Mammary epithelial cell (primary cell): Measurements from ENCODE around the gene SLF2.

Experiments
- EZH2 ChIP-seq: IDR thresholded peaks from 2 replicates; pipeline ENCODE4 v1.6.1; 2012; ENCODE audit warnings: low read length, inconsistent platforms, borderline replicate concordance
- TF ChIP-seq, protein P1 (sequence below), 2 donors: IDR thresholded peaks in 1 of 2; conservative IDR thresholded peaks in 1 of 2; 2 replicates each; pipeline ENCODE4 v1.5.1; 2011 to 2012; ENCODE audit warnings: inconsistent platforms in 2 of 2, low read length in 2 of 2, mild to moderate bottlenecking in 2 of 2, control low read depth in 1 of 2, low read depth in 1 of 2; ENCODE audit not compliant: insufficient read depth in 1 of 2; ENCODE audit errors: extremely low read depth in 1 of 2

DNA sequence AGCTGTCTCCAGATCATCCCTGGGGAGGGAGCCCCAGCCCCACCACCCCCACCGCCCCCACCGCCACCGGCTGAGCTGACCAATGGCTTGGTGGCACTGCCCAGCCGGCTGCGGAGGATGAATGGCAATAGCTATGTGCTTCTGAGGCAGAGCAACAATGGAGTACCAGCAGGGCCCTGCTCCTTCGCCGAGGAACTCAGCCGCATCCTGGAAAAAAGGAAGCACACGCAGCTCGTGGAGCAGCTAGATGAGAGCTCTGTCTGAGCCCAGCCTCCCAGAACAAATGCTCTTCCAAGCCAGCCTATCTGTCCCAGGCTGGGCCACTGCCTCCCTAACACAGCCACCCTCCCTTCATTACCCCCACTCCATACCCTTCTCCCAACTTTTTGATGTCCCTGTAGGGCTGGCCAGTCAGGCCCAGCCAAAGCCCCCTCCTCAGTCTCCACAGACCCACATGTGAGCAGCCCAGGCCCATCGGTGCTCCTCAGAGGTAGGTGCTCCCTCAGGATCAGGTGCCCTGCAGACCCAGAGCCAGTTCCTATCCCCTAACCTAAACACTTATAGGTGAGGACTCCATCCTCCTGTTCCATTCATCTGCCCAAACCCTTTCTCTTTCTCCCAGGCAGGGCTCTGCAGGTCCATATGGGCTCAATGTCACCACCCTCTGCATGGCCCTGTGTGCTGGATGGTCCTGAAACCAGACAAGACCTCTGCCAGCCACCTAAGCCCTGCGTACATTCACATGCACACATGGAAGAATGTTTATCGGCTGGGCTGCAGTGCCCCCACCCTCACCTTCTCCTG lies 71.3 kb downstream of the SLF2 start:
- TF ChIP-seq, protein P1, sequence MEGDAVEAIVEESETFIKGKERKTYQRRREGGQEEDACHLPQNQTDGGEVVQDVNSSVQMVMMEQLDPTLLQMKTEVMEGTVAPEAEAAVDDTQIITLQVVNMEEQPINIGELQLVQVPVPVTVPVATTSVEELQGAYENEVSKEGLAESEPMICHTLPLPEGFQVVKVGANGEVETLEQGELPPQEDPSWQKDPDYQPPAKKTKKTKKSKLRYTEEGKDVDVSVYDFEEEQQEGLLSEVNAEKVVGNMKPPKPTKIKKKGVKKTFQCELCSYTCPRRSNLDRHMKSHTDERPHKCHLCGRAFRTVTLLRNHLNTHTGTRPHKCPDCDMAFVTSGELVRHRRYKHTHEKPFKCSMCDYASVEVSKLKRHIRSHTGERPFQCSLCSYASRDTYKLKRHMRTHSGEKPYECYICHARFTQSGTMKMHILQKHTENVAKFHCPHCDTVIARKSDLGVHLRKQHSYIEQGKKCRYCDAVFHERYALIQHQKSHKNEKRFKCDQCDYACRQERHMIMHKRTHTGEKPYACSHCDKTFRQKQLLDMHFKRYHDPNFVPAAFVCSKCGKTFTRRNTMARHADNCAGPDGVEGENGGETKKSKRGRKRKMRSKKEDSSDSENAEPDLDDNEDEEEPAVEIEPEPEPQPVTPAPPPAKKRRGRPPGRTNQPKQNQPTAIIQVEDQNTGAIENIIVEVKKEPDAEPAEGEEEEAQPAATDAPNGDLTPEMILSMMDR (conservative IDR thresholded peaks at IDR 0.05 in 1 of 2, IDR thresholded peaks at IDR 0.05 in 1 of 2; ENCODE audit: extremely low read depth in 1 of 2, insufficient read depth in 1 of 2, low read depth in 1 of 2, low read length in 2 of 2), result no peak
- TF ChIP-seq EZH2, result no peak
